ENCODE data around the gene GCA.
A peak's percentile ranks its signal among the peaks of the same experiment; 100 is the strongest.

GCA gene

GRCh38 chr2:162301151-162301804 is 42.7 kb upstream of the GCA start:
- TF ChIP-seq CTCF (IDR thresholded peaks at IDR 0.05): peak; percentile 93
- Mint-ChIP-seq H3K27me3 (ENCODE audit: low read depth, poor library complexity) (no peaks in the 10 kb centered on the region), H3K27ac (no peak overlapping the region), H3K4me3 (no peak overlapping the region), H3K4me1 (no peaks in the 10 kb centered on the region), H3K9me3 (no peaks in the 10 kb centered on the region), H3K36me3 (ENCODE audit: low read depth) (no peaks in the 10 kb centered on the region)
- peak; percentile 56 for DNase-seq

GRCh38 chr2:162301877-162302276 is 42.1 kb upstream of the GCA start:
- no peak for TF ChIP-seq CTCF (IDR thresholded peaks at IDR 0.05)
- no peaks in the 10 kb centered on the region for H3K36me3 Mint-ChIP-seq (ENCODE audit: low read depth)
- H3K9me3 Mint-ChIP-seq: no peaks in the 10 kb centered on the region
- no peak for DNase-seq
- no peak overlapping the region for H3K4me3 Mint-ChIP-seq
- no peaks in the 10 kb centered on the region for H3K27me3 Mint-ChIP-seq (ENCODE audit: low read depth, poor library complexity)
- no peaks in the 10 kb centered on the region for H3K4me1 Mint-ChIP-seq
- no peak overlapping the region for H3K27ac Mint-ChIP-seq

GRCh38 chr2:162305901-162306300 is 38.0 kb upstream of the GCA start:
- H3K27ac Mint-ChIP-seq: no peak overlapping the region
- H3K27me3 Mint-ChIP-seq (ENCODE audit: low read depth, poor library complexity): peaks cover 4% of the 10 kb centered on the region
- no peak for TF ChIP-seq CTCF (IDR thresholded peaks at IDR 0.05)
- no peak overlapping the region for H3K4me3 Mint-ChIP-seq
- no peaks in the 10 kb centered on the region for H3K36me3 Mint-ChIP-seq (ENCODE audit: low read depth)
- DNase-seq: no peak
- H3K9me3 Mint-ChIP-seq: no peaks in the 10 kb centered on the region
- no peaks in the 10 kb centered on the region for H3K4me1 Mint-ChIP-seq

GRCh38 chr2:162308747-162309503 is 35.0 kb upstream of the GCA start:
- Mint-ChIP-seq H3K4me1 (no peaks in the 10 kb centered on the region), H3K36me3 (ENCODE audit: low read depth) (no peaks in the 10 kb centered on the region), H3K9me3 (no peaks in the 10 kb centered on the region), H3K27ac (no peak overlapping the region), H3K4me3 (no peak overlapping the region), H3K27me3 (ENCODE audit: low read depth, poor library complexity) (peaks cover 4% of the 10 kb centered on the region)
- TF ChIP-seq CTCF (IDR thresholded peaks at IDR 0.05): no peak
- DNase-seq: no peak

- no peak for DNase-seq
- H3K4me1 Mint-ChIP-seq: no peaks in the 10 kb centered on the region
- H3K27ac Mint-ChIP-seq: no peak overlapping the region
- H3K27me3 Mint-ChIP-seq (ENCODE audit: low read depth, poor library complexity): peaks cover 21% of the 10 kb centered on the region
- TF ChIP-seq CTCF (IDR thresholded peaks at IDR 0.05): no peak
- no peaks in the 10 kb centered on the region for H3K36me3 Mint-ChIP-seq (ENCODE audit: low read depth)
- H3K4me3 Mint-ChIP-seq: no peak overlapping the region
- H3K9me3 Mint-ChIP-seq: no peaks in the 10 kb centered on the region
These were observed 31.1 kb upstream of the GCA start for GRCh38 chr2:162312853-162313252.

- TF ChIP-seq CTCF (IDR thresholded peaks at IDR 0.05): no peak
These were observed 28.0 kb upstream of the GCA start for GRCh38 chr2:162315938-162316337.

More at GRCh38 chr2:162315938-162316337, 28.0 kb upstream of the GCA start:
- no peak for DNase-seq
- Mint-ChIP-seq H3K4me1 (peaks cover 7% of the 10 kb centered on the region), H3K27me3 (ENCODE audit: low read depth, poor library complexity) (peaks cover 52% of the 10 kb centered on the region), H3K9me3 (no peaks in the 10 kb centered on the region), H3K4me3 (no peak overlapping the region), H3K36me3 (ENCODE audit: low read depth) (no peaks in the 10 kb centered on the region), H3K27ac (no peak overlapping the region)

All from nephron progenitor cell (in vitro differentiated cells).